HG02763 (cell line): ENCODE results near the gene MAPK9.
"Not testable (repeated sequence)": the region's sequence is repeated elsewhere in the genome, so short reads cannot be mapped to it uniquely, and the experiment has no call there.

Source experiments
- ATAC-seq: cut with Tn5 transposase; IDR thresholded peaks from one replicate; pipeline ENCODE4 v1.9.1; 2021; ENCODE audit warnings: mild to moderate bottlenecking, moderate library complexity; ENCODE audit not compliant: unreplicated experiment

The MAPK9 gene

GRCh38 chr5:180326989-180327565, 35.2 kb upstream of the MAPK9 start:
- no peak for ATAC-seq

DNA sequence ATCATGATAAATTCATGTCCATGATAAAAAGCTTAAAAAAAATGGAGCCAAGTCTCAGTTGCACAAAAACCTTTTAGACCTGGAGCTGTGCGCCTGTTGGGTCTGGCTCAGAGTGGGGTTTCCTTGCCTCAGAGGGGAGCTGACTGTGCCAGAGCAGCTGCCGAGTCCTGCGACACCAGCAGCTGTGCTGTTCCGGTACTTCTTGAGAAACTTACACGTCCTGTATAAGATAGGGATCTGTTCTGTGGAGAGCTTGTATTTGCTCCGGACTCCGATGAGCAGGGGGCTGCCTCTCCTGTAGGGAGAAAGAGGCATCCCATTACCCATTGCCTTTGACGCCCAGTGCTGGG, 32.7 kb upstream of the MAPK9 start:
- ATAC-seq = no peak

GRCh38 chr5:180323941-180324600, 32.2 kb upstream of the MAPK9 start:
- ATAC-seq = no peak

DNA sequence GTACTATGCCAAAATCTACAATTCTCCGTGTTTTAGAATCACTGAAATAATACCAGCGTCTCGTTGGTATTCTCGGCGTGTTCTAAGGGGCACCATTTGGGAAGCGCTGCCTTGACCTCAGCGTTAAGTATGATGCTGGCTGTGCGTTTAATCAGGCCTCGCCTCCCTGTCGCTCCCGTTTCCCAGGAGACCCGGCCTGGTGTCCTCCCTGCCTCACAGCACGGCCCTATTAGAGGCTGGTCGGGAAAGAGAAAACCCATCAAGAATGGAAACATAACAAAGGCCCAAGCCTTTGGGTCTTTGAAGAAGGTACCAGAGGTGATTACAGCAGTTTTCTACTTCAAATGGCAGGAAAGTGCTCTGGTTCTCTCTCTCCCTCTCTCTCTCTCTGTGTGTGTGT, 31.3 kb upstream of the MAPK9 start:
- ATAC-seq = no peak

DNA sequence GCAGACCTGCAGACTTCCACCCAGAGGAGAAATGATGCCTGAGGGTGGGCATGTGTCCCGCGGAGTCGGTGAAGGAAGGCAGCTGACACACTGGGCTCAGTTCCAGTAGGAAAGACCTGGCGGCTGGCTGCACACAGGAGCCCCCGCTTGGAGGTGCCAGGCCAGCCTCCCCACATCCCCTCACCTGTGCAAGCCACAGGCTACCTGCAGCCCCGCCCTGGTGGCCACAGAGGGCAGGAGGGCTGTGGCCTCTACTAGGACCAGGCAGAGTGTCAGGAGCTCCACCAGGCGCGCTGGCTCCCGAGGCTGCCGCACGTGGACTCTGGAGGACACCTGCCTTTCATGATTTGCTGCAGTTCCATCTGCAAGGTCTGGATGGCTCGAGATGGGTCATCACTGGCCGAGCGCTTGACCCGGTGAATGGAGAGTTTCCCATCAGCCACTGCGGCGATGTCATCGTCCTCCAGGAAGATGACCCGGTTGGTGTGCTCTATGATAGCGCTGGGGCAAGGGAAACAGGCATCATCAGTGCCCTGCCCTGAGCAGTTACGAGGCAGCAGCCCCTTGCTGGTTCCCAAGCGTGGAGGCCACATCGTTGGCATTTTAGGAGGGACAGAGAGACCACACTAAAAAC, 26.7 kb upstream of the MAPK9 start:
- no peak for ATAC-seq

GRCh38 chr5:180316586-180316985, 24.7 kb upstream of the MAPK9 start:
- ATAC-seq = no peak

DNA sequence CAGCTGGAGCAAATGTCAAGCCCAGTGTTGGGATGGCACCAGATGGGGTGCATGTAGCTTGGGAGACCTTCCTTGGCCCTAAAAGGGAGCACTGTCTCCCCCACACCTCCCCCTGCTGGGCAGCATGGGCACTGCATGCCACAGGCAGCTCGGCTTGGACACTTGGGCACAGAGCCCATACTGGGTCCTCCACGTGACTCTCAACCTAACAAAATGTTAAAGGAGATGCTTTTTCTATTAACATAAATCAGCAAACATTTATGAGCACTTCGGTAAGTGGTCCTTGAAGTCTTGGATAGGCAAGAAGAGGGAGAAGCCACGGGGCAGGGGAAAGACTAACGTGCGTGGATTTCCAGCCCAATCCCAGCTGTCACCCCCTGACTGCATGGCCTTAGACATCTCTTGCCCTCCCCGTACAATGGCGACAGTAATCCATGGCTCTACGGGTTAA, 23.9 kb upstream of the MAPK9 start:
- ATAC-seq = no peak

DNA sequence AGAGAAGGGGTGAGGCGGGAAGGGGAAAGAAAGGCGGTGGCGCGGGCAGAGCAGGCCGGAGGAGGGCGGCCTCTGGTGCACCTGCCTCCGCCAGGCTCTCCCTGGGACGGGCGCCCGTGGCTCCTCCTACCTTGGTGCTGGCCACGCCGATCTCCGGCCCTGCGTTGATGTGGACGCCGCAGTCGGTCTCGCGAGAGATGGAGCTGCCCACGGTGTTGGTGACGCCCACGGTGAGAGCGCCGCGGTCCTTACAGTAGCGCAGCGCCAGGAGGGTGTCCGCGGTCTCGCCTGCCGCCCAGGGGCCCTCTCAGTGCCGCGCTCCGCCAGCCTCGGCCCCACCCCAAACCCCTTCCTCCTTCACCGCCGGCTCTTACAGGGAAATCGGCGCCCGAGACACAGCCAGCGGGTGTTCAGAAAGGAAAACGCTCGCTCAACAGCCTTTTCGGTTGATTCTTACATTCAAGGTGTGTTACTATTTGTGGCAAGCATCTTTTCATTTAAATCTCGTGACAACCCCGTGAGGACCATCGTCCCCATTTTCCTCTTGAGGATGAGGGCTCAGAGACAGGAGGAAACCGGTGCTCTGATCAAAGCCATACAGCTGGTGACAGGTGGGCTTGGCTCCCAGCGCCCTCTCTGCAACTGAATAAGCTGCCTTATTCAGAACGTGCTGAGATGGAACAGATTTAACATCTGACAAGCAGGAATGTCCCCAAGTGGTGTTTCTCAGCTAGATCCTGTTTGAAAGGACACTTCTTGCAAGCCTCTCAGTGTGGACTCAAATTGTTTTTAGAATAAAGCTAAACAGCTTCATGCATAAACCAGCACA, 22.0 kb upstream of the MAPK9 start:
- peak; percentile 86 for ATAC-seq

- no peak for ATAC-seq
These were observed 19.3 kb upstream of the MAPK9 start for GRCh38 chr5:180311216-180311615.

- no peak for ATAC-seq
These were observed 14.9 kb upstream of the MAPK9 start for GRCh38 chr5:180306796-180307195.

- ATAC-seq = no peak
These were observed 13.6 kb upstream of the MAPK9 start for GRCh38 chr5:180305481-180305880.

DNA sequence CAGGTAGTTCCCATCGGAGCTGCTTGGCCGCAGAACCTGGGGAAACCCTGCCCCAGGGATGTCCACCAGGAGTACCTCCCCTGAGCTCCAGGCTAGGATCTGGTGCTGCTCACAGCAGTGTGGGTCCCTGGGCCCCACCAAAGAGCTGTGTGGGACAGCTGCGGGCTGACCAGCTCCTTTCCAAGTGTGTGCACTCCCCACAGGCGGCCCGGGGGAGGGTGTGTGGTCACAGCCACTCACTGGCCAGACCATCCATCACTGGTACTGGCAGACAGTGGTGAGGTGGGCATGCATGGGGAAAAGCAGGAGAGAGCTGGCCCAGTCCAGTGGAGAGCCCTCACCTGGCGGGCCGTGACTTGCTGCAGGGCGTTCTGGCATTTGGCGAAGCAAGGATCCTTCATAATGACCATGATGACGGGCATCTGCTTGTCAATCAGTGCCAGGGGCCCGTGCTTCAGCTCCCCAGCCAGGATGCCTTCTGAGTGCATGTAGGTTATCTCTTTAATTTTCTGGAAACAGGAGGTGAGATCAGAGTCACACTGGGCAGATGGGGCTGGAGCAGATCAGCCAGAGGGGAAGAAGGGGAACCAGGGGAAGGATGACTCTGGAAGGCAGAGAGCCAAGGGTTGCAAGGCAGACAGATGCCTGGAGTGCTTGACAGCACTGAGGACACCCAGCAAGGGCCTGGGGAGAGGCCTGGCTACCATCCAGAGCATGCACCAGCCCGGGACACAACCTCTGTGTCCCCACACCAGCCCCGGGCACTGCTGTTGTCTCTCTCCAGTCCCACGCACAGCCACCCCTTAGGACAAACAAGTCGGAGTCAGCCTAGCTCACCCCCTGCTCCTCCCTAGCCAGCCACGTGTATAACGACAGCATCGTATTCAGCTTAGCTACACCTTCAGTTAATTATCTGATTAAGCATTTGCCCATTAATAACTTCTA, 12.8 kb upstream of the MAPK9 start:
- ATAC-seq = no peak

- ATAC-seq = no peak
These were observed 12.1 kb upstream of the MAPK9 start for GRCh38 chr5:180304016-180304292.

GRCh38 chr5:180303226-180304015, 11.5 kb upstream of the MAPK9 start:
- no peak for ATAC-seq

GRCh38 chr5:180302256-180302655, 10.4 kb upstream of the MAPK9 start:
- no peak for ATAC-seq

DNA sequence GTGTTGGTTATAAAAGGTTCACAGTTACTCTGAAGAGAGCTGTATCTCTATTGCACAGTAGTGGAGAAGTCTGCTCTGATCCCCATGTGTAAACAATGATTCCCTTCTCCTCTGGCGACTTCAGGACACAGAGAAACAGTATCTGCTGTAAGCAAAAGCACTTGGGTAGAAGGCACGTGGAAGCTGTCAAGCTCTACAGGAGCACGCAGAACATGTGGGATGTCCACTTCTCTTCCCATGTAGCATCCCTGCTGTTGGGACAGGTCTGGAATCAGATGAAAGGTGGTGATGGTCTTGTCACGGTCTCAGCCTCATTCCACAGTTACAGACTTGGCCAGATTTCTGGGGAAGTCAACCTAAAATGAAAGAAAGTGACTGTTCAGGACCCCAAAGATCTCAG, 9.4 kb upstream of the MAPK9 start:
- no peak for ATAC-seq

DNA sequence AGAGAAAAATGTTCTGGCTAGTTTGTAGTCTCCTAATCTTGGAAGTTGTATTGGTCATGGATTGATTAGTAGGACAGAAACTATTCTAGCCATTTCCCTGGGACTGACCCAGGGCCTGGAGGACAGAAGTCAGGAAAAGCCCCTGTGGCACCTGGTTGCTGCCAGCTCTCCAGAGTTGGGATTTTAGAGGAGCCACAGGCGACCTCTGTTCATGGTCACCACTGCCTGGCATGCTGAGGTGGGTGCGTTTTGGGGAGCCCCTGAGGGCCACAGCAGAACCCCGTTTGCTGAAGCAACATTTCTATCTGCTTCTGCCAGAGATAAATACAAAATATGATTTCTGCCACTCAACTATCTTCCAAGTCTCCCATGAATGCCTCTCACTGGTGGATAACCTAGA, 7.6 kb upstream of the MAPK9 start:
- ATAC-seq = no peak

DNA sequence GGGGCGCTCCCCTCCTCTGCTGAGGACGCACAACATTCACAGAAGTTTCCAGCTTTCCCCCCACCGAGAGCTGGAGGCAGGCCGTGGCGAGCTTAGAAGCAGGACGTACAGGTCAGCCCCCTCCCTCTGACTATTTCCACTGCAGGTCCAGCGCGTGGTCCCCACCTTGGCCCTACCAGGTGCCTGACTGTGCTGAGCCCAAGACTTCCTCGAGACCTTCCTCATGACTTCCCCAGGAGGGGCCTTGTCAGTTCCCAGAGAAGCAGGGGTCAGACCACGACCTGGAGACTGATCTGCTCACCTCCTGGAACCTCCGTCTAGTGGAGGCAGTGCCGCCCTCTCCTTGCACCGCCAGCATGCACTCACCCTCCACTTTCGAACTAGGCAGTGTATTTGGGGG, 7.1 kb upstream of the MAPK9 start:
- not testable (repeated sequence) for ATAC-seq

DNA sequence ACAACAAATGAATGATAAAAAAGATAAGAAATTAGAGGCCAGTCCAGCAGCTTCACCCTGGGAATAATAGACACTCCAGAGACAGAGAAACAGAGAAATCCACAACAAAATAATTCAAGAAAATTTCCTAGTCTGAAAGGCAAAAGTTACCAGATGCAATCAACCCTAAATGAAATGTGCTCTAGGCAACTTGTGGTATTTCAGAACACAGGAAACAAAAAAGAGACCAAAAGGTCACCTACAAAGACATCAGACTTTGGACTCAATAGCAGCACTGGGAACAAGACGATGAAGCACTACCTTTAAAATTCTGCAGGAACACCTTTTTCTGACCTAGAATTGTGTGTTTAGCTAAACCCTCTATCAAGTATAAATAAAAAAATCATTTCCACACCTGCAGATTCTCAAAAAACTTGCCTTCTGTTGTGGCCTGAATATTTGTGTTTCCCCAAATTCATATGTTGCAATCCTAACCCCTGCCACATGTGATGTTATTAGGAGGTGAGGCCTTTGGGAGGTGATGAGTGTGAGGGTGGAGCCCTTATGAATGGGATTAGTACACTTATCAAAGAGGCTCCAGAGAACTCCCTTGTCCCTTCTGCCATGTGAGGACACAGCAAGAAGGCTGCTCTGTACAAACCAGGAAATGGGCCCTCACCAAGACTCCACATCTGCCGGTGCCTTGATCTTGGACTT, 5.9 kb upstream of the MAPK9 start:
- no peak for ATAC-seq
